ENCODE measurements around the gene FUS.
"Not testable (repeated sequence)": the region's sequence is repeated elsewhere in the genome, so short reads cannot be mapped to it uniquely, and the experiment has no call there.

The FUS gene

DNA sequence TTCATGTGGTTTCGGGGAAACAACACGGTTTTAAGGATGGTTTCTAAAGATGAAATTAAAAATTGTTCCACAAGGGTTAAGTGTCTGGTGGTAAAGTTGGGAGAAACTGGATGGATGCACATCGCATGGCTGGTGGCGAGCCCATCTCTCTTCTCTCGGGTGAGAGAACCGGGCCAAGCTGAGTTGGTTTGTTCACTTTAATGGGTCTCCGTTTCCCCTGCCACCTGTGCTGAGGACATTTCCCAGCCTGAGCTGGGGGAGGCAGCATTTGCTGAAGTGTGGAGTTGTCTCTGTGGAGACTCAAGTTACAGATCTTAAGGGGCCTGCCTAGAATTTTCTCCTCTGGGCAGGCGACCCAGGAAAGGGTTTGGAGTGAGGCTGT, 7.9 kb downstream of the FUS start:
- DNase-seq = no peak

DNA sequence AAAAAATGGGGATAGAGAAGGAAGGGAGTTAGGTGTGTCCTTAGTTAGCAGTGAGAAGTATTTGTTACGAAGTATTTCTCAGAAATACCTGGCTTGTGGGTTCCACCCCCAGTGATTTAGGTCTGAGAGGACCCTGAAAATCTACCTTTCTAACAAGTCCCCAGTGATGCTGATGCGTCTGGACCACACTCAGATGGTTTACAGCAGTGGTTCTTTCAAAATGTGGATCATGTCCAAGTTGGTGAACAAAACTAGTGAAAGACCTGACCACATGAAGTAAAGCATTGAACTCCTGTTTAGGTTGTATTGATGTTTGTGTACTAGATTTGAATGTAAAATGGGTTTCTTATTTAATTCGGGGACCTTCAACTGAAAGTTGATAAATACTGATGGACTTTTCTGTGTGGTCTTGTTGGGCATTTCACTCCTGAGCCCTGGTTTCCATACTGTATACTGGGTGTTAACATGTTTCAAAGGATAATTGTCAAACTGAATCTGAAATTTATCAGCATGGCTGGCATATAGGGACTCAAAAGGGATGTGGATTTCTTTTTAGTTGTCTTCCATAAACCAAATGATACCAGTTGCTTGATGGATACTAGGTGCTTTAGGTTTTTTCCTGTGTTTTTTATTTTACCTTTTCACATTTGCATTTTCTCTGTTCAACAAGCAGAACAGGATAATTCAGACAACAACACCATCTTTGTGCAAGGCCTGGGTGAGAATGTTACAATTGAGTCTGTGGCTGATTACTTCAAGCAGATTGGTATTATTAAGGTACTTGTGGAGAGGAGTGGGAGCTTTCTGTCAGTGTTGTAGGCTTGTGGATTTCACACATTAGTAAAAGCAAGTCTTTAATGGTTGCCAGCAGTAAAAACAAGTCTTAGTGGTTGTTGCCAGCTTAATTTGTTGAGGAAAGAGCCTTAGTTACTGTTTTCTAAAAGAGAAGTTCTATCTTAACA, 8.8 kb downstream of the FUS start:
- DNase-seq = no peak

DNA sequence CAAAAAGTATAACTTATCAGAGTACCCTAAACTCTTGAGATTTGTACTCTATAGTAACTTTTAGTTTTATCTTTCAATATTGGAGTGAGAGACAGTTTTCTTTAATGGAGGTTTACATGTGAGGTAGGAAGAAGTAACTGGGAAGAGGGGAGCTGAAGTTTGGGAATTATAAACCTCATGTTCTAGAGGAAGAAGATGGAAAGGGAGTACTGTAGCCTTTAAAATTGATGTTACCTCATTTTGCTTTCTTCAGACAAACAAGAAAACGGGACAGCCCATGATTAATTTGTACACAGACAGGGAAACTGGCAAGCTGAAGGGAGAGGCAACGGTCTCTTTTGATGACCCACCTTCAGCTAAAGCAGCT, 9.5 kb downstream of the FUS start:
- DNase-seq = no peak

- no peak for DNase-seq
Observed at GRCh38 chr16:31190061-31190460, 10.1 kb downstream of the FUS start.

DNA sequence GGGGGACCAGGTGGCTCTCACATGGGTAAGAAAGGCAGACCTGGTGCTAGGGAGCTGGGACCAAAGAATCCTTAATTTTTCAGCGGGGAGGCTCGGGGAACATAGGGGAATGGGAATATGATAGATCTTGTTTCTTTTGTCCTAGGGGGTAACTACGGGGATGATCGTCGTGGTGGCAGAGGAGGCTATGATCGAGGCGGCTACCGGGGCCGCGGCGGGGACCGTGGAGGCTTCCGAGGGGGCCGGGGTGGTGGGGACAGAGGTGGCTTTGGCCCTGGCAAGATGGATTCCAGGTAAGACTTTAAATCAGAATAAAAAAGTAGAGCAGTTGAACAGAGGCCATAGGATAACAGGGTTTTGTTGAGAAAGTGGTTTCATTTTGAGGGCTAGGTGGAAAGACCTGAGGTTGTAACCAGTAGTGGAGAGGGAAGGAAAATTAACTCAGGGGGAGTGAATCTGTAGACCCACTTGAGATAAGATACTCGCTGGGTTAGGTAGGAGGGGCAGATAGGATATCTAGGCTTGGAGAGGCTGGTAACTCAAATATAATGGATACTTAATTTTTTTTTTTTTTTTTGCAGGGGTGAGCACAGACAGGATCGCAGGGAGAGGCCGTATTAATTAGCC, 11.0 kb downstream of the FUS start:
- no peak for DNase-seq

DNA sequence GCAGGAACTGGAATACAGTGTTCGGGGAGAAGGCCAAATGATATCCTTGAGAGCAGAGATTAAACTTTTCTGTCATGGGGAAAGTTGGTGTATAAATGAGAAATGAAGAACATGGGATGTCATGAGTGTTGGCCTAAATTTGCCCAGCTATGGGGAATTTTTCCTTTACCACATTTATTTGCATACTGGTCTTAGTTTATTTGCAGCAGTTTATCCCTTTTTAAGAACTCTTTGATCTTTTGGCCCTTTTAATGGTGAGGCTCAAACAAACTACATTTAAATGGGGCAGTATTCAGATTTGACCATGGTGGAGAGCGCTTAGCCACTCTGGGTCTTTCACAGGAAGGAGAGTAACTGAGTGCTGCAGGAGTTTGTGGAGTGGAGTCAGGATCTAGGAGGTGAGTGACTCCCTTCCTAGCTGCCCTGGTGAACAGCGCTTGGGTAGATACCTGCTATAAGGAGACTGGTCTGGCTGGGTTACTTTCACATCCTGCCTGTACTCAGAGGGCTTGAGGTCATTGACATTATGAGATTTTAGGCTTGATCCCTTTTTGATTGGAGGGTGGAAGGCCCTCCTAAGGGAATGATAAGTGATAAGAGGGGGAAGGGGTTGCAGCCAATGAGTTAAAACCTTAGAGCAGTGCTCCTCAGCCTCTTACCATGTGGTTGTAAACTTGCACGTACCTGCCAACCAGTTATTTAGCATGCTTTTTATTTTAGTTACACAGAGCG, 11.9 kb downstream of the FUS start:
- DNase-seq = no peak

- no peak for DNase-seq
Observed at GRCh38 chr16:31192856-31193642, 13.1 kb downstream of the FUS start.

DNA sequence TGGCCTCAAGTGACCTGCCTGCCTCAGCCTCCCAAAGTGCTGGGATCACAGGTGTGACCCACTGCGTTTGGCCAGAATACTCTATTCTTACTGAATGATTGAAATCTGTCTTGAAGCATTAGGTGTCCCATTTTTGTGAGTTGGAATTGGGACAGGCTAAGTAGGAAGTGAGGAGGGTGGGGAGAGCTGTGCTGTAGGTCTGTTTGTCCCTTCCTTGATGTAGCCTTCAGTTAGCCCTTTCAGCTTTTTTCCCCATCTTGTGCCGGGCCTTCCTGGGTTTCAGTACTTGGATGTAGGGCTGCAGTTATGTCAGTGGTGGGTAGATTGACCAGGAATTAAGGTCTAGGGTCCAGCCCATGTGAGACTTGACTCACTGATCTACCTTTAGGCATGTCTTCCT, 13.9 kb downstream of the FUS start:
- no peak for DNase-seq

GRCh38 chr16:31194898-31195297, 15.0 kb downstream of the FUS start:
- DNase-seq = no peak

- DNase-seq = not testable (repeated sequence)
Observed at GRCh38 chr16:31195861-31196260, 15.9 kb downstream of the FUS start.

- DNase-seq = no peak
Observed at GRCh38 chr16:31196324-31197088, 16.6 kb downstream of the FUS start.

GRCh38 chr16:31198207-31198882, 18.4 kb downstream of the FUS start:
- DNase-seq = no peak

- DNase-seq = no peak
Observed at GRCh38 chr16:31199430-31200041, 19.6 kb downstream of the FUS start.

- DNase-seq = not testable (repeated sequence)
Observed at GRCh38 chr16:31200111-31200510, 20.2 kb downstream of the FUS start.

DNA sequence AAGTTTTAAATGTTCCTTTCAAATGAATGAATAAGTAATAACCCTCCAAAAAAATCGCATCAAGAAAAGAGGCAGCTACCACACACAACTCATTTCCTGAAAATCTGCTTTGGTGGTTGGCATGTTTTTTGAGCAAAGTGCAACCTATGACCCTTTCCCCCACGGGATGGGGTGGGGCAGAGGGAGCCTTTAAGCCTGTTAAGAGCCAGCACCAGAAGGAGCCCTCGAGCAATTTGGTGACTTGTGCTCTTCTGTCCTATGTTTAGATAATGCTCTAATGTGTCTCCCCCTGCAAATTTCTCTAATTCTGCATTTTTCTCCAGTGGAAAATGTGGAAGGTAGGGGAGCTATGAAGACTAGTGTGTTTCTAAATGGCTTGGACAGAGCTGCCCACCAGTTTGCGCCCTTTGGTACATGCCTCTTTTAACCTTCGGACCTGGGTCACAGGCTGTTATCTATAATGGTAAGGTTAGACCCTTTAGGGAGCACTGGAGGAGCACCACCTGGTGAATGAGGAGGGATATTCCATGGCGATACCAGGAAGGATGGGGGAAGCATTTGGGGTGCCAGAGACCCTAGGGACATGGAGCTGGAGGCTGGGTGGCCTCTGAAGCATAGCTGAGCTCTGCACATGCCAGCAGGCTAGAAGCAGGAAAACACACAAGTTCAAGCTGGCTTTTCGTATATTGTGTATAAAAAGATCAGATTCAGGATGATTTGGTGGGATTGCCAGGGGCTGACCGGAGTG, 21.1 kb downstream of the FUS start:
- DNase-seq = no peak

DNA sequence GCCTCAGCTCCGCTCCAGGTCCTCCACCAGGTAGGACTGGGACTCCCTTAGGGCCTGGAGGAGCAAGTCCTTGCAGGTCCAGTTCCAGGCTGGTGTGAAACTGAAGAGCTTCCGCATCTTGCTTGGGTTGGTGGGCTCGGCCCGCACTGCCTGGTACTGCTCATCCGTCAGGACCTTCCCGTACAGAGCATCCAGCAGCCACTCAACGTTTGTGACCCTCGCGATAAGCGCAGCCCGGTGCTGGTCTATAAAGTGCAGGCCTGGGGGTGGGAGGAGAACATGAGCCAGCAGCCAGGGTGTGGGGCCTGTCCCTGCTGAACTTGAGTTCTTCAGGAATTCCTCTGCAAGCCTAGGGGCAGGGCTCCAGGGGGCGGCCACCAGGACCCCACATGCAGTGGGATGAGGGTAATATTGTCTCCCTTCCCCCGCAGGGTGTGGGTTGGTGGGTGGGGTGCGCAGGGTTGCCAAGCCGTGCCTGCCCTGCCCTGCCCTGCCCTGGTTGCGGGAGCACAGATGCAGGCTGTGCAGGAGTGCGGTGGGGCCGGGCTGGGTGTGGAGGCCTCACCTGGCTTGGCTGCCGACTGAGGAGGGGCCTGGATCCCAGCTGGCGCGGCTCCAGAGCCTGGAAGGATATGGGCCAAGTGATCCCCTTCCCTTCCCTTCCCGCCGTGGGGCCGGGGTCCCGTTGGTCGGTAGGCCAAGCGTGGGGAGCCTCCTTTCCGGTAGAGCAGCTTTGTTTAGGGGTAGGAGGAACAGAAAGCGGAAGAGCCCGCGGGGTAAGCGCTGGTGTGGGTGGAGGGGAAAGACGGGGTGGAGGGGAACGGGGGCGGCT, 21.9 kb downstream of the FUS start:
- DNase-seq = no peak

- no peak for DNase-seq
Observed at GRCh38 chr16:31202414-31203375, 22.8 kb downstream of the FUS start, which contains the start of gene PYCARD. Gene PYCARD, minus strand, starts transcription at chr16:31202760. Its CDS starts 70 bp downstream, at chr16:31202690.
